Activated CD8-positive, alpha-beta T cell treated with anti-CD3 and anti-CD28 coated beads, Interleukin-2, amount 10 ng/mL, durations not matched to agents 7 days and 5 days (primary cell): ENCODE results near the gene MAN1B1. TPM values are rescaled to one million over a fixed set of nuclear protein-coding genes. Genes with fewer than 3 reads are reported as not detected.
A peak's percentile ranks its signal among the peaks of the same experiment; 100 is the strongest.

Experiments
- ATAC-seq: fragments of 150-1000 bp; cut with Tn5 transposase; one replicate; pipeline ENCODE4 v1.10.0; 2021; ENCODE audit warnings: moderate library complexity
- CTCF ChIA-PET: fragments of 350-600 bp; sonication (Branson Sonifier 250); formaldehyde crosslinking; loops from one replicate; lab custom pipeline; 2021; ENCODE audit warnings: antibody characterized with exemption; lab: Charles Lee
- POLR2A ChIA-PET: fragments of 350-600 bp; sonication (Branson Sonifier 250); formaldehyde crosslinking; loops from one replicate; lab custom pipeline; 2021; ENCODE audit warnings: antibody characterized with exemption; lab: Charles Lee
- DNase-seq: peaks from one replicate; pipeline ENCODE4 v3.0.0-alpha.2; 2020
- H3K27ac Mint-ChIP-seq: one replicate; pipeline ENCODE4 v1.8.0; 2021; ENCODE audit warnings: mild to moderate bottlenecking, mixed read lengths
- H3K27me3 Mint-ChIP-seq: one replicate; pipeline ENCODE4 v1.8.0; 2021; ENCODE audit warnings: low read depth, mixed read lengths
- H3K36me3 Mint-ChIP-seq: one replicate; pipeline ENCODE4 v1.8.0; 2021; ENCODE audit warnings: low read depth, mixed read lengths
- H3K4me1 Mint-ChIP-seq: one replicate; pipeline ENCODE4 v1.8.0; 2021; ENCODE audit warnings: low read depth, mixed read lengths
- H3K4me3 Mint-ChIP-seq: one replicate; pipeline ENCODE4 v1.8.0; 2021; ENCODE audit warnings: mild to moderate bottlenecking, mixed read lengths
- H3K9me3 Mint-ChIP-seq: one replicate; pipeline ENCODE4 v1.8.0; 2022; ENCODE audit warnings: mixed read lengths; ENCODE audit not compliant: insufficient read depth
- total RNA-seq, 2 experiments: library from RNA; stranded (reverse); gene quantifications; one replicate each; pipeline ENCODE4 v1.2.3, GENCODE V29; 2021

Gene MAN1B1
- total RNA-seq, 2 experiments from 2014 or later: 42.2 to 49.2 TPM

DNA sequence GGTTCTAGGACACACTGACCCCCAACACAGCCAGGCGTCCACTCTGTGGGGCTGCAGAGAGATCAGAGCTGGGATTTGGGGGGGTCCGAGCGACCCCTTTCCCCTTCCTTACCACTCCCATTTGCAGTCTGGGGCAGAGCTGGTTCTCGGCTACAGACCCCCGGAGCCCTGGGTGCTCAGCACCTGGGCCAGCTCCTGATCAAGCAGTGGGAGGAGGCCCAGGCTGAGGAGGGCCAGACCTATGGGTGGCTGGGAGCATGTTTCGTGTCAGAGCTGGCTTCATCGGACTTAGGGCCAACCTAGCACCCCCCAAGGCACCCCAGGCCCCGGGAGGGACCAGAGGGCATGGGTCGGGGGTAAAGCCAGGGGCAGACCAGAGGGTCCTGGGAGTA, 59.7 kb downstream of the MAN1B1 start:
- Mint-ChIP-seq H3K4me3 (no peak overlapping the region), H3K4me1 (peaks cover 7% of the 10 kb centered on the region), H3K27me3 (peaks cover 10% of the 10 kb centered on the region), H3K36me3 (no peaks in the 10 kb centered on the region), H3K9me3 (no peaks in the 10 kb centered on the region), H3K27ac (no peak overlapping the region)
- ChIA-PET POLR2A (interaction anchor here (1.0 kb wide), 1 partner anchor 42 kb away, joined by 3 read pairs; no protein-coding TSS in a partner anchor), CTCF (no interaction called here)
- ATAC-seq (no peak), DNase-seq (no peak)

GRCh38 chr9:137147091-137147792, 60.5 kb downstream of the MAN1B1 start:
- ATAC-seq (no peak), DNase-seq (no peak)
- no peak overlapping the region for H3K27ac Mint-ChIP-seq
- H3K27me3 Mint-ChIP-seq: peaks cover 4% of the 10 kb centered on the region
- peaks cover 7% of the 10 kb centered on the region for H3K4me1 Mint-ChIP-seq
- no peak overlapping the region for H3K4me3 Mint-ChIP-seq
- ChIA-PET CTCF (no interaction called here), POLR2A (no interaction called here)
- H3K36me3 Mint-ChIP-seq: no peaks in the 10 kb centered on the region
- H3K9me3 Mint-ChIP-seq: no peaks in the 10 kb centered on the region

DNA sequence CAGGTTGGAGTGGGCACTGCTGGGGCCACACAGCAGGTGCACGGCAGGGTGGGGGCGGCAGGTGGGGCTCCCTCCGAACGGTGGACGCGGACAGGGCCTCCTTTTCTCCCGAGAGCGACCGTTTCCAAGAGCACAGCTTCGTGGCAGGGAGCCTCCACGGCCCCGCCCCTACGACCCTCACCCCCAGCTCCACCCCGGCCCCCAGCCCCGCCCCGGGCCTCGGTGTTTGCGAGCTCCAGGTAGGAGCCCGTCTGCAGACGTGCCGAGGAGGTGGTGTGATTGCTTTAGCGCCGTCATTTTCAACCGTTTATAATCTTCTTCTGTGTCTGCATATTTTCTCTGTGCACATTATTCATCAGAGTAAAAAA, 61.0 kb downstream of the MAN1B1 start:
- POLR2A ChIA-PET: no interaction called here

DNA sequence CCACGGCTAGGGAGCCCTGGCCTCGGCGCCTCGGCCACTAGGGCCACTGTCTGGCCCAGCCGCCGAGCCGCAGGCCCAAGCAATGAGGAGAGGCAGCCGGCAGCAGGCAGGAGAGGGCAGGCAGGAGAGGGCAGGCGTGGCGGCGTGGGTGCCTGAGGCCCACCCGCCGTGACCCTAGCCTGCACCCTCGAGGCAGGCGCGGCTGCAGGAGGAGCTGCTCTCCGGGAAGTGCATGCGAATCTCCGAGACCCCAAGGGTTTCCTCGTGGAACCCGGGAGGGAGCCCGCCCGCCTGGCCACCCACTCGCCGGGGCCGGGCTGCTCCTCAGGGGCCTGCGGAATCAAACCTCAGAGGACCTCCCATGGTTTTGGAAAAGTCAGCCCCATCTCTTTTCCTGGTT, 61.5 kb downstream of the MAN1B1 start:
- Mint-ChIP-seq H3K4me1 (peaks cover 7% of the 10 kb centered on the region), H3K4me3 (no peak overlapping the region), H3K27me3 (peaks cover 2% of the 10 kb centered on the region), H3K27ac (no peak overlapping the region), H3K36me3 (no peaks in the 10 kb centered on the region), H3K9me3 (no peaks in the 10 kb centered on the region)
- ATAC-seq (no peak), DNase-seq (no peak)
- POLR2A ChIA-PET: no interaction called here
- CTCF ChIA-PET: no interaction called here

More for the DNA sequence above, 61.0 kb downstream of the MAN1B1 start:
- no peak overlapping the region for H3K4me3 Mint-ChIP-seq
- H3K27ac Mint-ChIP-seq: no peak overlapping the region
- peaks cover 2% of the 10 kb centered on the region for H3K27me3 Mint-ChIP-seq
- ATAC-seq (no peak), DNase-seq (no peak)
- CTCF ChIA-PET: no interaction called here
- H3K4me1 Mint-ChIP-seq: peaks cover 7% of the 10 kb centered on the region
- no peaks in the 10 kb centered on the region for H3K9me3 Mint-ChIP-seq
- H3K36me3 Mint-ChIP-seq: no peaks in the 10 kb centered on the region

- ATAC-seq: no peak
Measured at GRCh38 chr9:137148661-137149060, 61.9 kb downstream of the MAN1B1 start.

GRCh38 chr9:137149363-137149762, 62.6 kb downstream of the MAN1B1 start:
- ChIA-PET POLR2A (interaction anchor here (1.4 kb wide), 1 partner anchor 20 kb away, joined by 6 read pairs; no protein-coding TSS in a partner anchor), CTCF (interaction anchor here (0.9 to 1.9 kb wide), 4 partner anchors 27 to 87 kb away, joined by 3 to 6 read pairs (median 4); partner anchors contain the start of gene RNF224)
- Mint-ChIP-seq H3K27me3 (peaks cover 2% of the 10 kb centered on the region), H3K4me1 (peaks cover 7% of the 10 kb centered on the region), H3K36me3 (no peaks in the 10 kb centered on the region), H3K27ac (no peak overlapping the region), H3K9me3 (no peaks in the 10 kb centered on the region), H3K4me3 (no peak overlapping the region)
- ATAC-seq (no peak), DNase-seq (no peak)

More at GRCh38 chr9:137148661-137149060, 61.9 kb downstream of the MAN1B1 start:
- ChIA-PET CTCF (interaction anchor here (1.3 kb wide), 1 partner anchor 88 kb away, joined by 6 read pairs; no protein-coding TSS in a partner anchor), POLR2A (interaction anchor here (1.4 kb wide), 1 partner anchor 19 kb away, joined by 6 read pairs; no protein-coding TSS in a partner anchor)
- Mint-ChIP-seq H3K27ac (no peak overlapping the region), H3K4me3 (no peak overlapping the region), H3K27me3 (peaks cover 2% of the 10 kb centered on the region), H3K36me3 (no peaks in the 10 kb centered on the region), H3K9me3 (no peaks in the 10 kb centered on the region), H3K4me1 (peaks cover 7% of the 10 kb centered on the region)
- DNase-seq: no peak

DNA sequence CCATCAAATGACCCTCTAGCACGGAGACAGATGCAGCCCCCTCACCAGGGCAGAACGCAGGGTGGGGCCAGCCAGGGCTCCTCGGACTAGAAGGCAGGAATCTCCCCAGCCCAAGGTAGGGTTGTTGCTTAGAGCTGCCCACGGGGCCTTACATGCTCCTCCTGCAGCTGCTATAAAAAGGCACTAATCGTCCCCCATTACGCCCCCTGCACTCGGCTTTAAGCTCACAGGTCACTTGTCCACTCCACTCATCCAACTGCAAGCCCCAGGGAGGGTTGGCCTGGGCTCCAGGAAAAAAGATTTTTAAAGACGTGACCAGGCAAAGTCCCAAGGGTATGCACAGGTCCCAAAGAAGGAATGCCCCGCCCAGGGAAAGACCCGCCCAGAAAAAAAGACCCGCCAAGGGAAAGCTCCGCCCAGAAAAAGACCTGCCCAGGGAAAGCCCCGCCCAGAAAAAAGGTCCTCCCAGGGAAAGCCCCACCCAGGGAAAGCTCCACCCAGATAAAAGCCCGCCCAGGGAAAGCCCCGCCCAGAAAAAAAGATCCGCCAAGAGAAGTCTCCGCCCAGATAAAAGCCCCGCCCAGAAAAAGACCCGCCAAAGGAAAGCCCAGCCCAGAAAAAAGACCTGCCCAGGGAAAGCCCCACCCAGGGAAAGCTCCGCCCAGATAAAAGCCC, 63.3 kb downstream of the MAN1B1 start:
- H3K4me1 Mint-ChIP-seq: peaks cover 7% of the 10 kb centered on the region
- DNase-seq (peak; percentile 50), ATAC-seq (no peak)
- peaks cover 7% of the 10 kb centered on the region for H3K27me3 Mint-ChIP-seq
- H3K27ac Mint-ChIP-seq: no peak overlapping the region
- POLR2A ChIA-PET: interaction anchor here (1.2 to 1.4 kb wide), 3 partner anchors 12 to 21 kb away, joined by 3 to 6 read pairs (median 3); no protein-coding TSS in a partner anchor
- no peak overlapping the region for H3K4me3 Mint-ChIP-seq
- CTCF ChIA-PET: interaction anchor here (0.7 to 2.0 kb wide), 6 partner anchors 21 to 115 kb away, joined by 3 to 6 read pairs (median 4); partner anchors contain the start of gene RNF224
- no peaks in the 10 kb centered on the region for H3K9me3 Mint-ChIP-seq
- H3K36me3 Mint-ChIP-seq: no peaks in the 10 kb centered on the region

GRCh38 chr9:137150617-137151457, 64.1 kb downstream of the MAN1B1 start:
- Mint-ChIP-seq H3K27me3 (peaks cover 10% of the 10 kb centered on the region), H3K27ac (no peak overlapping the region), H3K4me1 (peaks cover 7% of the 10 kb centered on the region), H3K4me3 (no peak overlapping the region), H3K9me3 (no peaks in the 10 kb centered on the region), H3K36me3 (no peaks in the 10 kb centered on the region)
- POLR2A ChIA-PET: interaction anchor here (0.8 to 1.3 kb wide), 4 partner anchors 13 to 90 kb away, joined by 3 to 4 read pairs (median 3); partner anchors contain the start of gene TUBB4B
- DNase-seq: peak; percentile 61
- peak; percentile 40 for ATAC-seq
- CTCF ChIA-PET: interaction anchor here (1.2 to 2.0 kb wide), 4 partner anchors 38 to 116 kb away, joined by 3 to 4 read pairs (median 4); partner anchors contain the start of genes ANAPC2, RNF224 and SSNA1

DNA sequence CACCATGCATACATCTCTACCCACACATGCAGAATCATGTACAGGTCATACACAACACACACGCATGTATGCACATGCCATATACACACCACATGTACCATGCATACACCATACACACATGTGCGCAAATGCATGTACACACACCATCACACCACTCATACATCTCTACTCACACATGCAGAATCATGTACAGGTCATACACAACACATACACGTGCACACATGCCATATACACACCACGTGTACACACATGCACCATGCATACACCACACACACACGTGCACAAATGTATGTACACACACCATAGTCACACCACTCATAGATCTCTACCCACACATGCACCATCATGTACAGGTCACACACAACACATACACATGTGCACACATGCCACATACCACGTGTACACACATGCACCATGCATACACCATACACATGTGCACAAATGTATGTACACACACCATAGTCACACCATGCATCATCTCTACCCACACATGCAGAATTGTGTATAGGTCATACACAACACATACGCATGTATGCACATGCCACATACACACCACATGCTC, 66.1 kb downstream of the MAN1B1 start:
- no peak for ATAC-seq
- POLR2A ChIA-PET: no interaction called here
- Mint-ChIP-seq H3K36me3 (no peaks in the 10 kb centered on the region), H3K27me3 (peaks cover 23% of the 10 kb centered on the region), H3K9me3 (no peaks in the 10 kb centered on the region), H3K4me3 (no peak overlapping the region), H3K27ac (no peak overlapping the region), H3K4me1 (peaks cover 19% of the 10 kb centered on the region)
- no peak for DNase-seq
- CTCF ChIA-PET: interaction anchor here (0.9 kb wide), 1 partner anchor 74 kb away, joined by 3 read pairs; the partner anchor contains the start of gene RNF224

GRCh38 chr9:137156567-137157375, 70.0 kb downstream of the MAN1B1 start:
- Mint-ChIP-seq H3K27me3 (peaks cover 35% of the 10 kb centered on the region), H3K27ac (no peak overlapping the region), H3K4me3 (peak overlapping the region; percentile 32), H3K36me3 (no peaks in the 10 kb centered on the region), H3K9me3 (no peaks in the 10 kb centered on the region), H3K4me1 (peaks cover 25% of the 10 kb centered on the region)
- CTCF ChIA-PET: interaction anchor here (0.7 to 1.2 kb wide), 3 partner anchors 43 to 209 kb away, joined by 3 read pairs; no protein-coding TSS in a partner anchor
- ATAC-seq (peak; percentile 58), DNase-seq (peak; percentile 64)
- POLR2A ChIA-PET: interaction anchor here (0.6 to 1.3 kb wide), 4 partner anchors 12 to 32 kb away, joined by 3 to 5 read pairs (median 3); no protein-coding TSS in a partner anchor
